ENCODE measurements around the gene RALGAPA2. TPM values are rescaled to one million over a fixed set of nuclear protein-coding genes. Genes with fewer than 3 reads are reported as not detected.

RALGAPA2 gene
- total and polyA plus RNA-seq, 2 of the 13 experiments (the other 11 are each of a cell fraction or from before 2014, with no cell fraction given), result 13.8 to 17.7 TPM

- TF ChIP-seq ARNT (IDR thresholded peaks at IDR 0.05) (no peak), ZFP90 (CRISPR knock-in tag; IDR thresholded peaks at IDR 0.05; ENCODE audit: borderline replicate concordance) (peak; percentile 65; the same call in 1 of the 2 replicates), ZNF329 (CRISPR knock-in tag; IDR thresholded peaks at IDR 0.05; ENCODE audit: low read depth) (no peak), ZFX (CRISPR knock-in tag; IDR thresholded peaks at IDR 0.05; ENCODE audit: low read depth) (peak; percentile 93), SP5 (CRISPR knock-in tag; IDR thresholded peaks at IDR 0.05; ENCODE audit: borderline replicate concordance, low read depth) (peak; percentile 88), GTF2F1 (IDR thresholded peaks at IDR 0.05; ENCODE audit: low read length) (no peak), ZNF576 (CRISPR knock-in tag; IDR thresholded peaks at IDR 0.05) (no peak), PLSCR1 (CRISPR knock-in tag; IDR thresholded peaks at IDR 0.05; ENCODE audit: borderline replicate concordance) (no peak), ZNF337 (CRISPR knock-in tag; IDR thresholded peaks at IDR 0.05; ENCODE audit: borderline replicate concordance, low read depth) (no peak), KLF16 (CRISPR knock-in tag; IDR thresholded peaks at IDR 0.05) (peak in 1 of 2 experiments; percentile 82; a peak in 2 of 4 replicates), MYNN (CRISPR knock-in tag; IDR thresholded peaks at IDR 0.05; ENCODE audit: low read depth) (0 out of 2 replicates have a peak, but pooled peaks have one; percentile 33), RAD51 (IDR thresholded peaks at IDR 0.05; ENCODE audit: borderline replicate concordance) (peak; percentile 14; the same call in 1 of the 2 replicates), ZNF589 (CRISPR knock-in tag; conservative IDR thresholded peaks at IDR 0.05) (no peak), ZNF709 (CRISPR knock-in tag; IDR thresholded peaks at IDR 0.05) (no peak), MXD3 (CRISPR knock-in tag; IDR thresholded peaks at IDR 0.05) (no peak), MTF2 (CRISPR knock-in tag; IDR thresholded peaks at IDR 0.05; ENCODE audit: borderline replicate concordance) (no peak), SRY (CRISPR knock-in tag; IDR thresholded peaks at IDR 0.05) (no peak; the same call in 1 of the 2 replicates), CREB1 (IDR thresholded peaks at IDR 0.05) (peak; percentile 88), CREB1 (CRISPR knock-in tag; IDR thresholded peaks at IDR 0.05) (peak; percentile 88), ZNF318 (CRISPR knock-in tag; IDR thresholded peaks at IDR 0.05) (no peak; the same call in 1 of the 2 replicates), RFX5 (IDR thresholded peaks at IDR 0.05; ENCODE audit: low read depth, low read length) (peak; percentile 70; the same call in 1 of the 2 replicates)
Measured at GRCh38 chr20:20712474-20713243, at the start of gene RALGAPA2 (continued).

All from HepG2 (cell line).